Measurements from ENCODE around the gene CSHL1. TPM values are rescaled to one million over a fixed set of nuclear protein-coding genes. Genes with fewer than 3 reads are reported as not detected.

CSHL1 gene
- polyA plus RNA-seq, 1 donor from 2014 or later, result not detected

DNA sequence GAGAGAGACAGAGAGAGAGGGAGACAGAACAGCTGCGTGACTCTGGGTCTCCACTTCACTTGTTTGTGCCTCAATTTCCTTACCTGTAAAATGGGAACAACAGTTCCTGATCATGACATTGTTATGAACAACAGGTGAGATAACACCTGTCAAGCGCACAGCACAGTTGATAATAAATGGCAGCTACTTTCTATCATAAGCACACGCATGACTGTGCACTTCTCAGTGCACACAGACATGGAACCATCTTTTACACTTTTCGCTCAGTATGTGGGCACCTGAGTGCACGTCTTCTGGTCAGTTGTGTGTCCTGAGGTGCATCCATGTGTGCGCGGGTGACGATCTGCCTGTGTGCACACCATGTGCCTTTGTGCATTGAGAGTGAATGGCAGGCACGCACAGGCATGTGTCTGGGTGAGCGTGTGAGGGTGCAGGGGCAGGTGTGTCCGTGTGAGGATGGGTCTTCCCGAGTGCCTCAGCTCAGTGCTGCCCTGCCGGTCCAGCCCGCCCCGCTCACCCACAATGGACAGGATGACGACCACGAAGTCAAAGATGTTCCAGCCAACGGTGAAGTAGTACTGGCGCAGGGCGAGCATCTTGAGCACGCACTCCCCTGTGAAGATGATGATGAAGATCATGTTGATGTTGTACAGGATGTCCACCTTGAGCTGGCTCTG, 31.4 kb upstream of the CSHL1 start:
- no peaks in the 10 kb centered on the region for H3K27me3 ChIP-seq (ENCODE audit: insufficient read depth, low read depth, low read length)
- no peaks in the 10 kb centered on the region for H3K9me2 ChIP-seq (ENCODE audit: insufficient read depth, low read length)
- H3K27ac ChIP-seq (ENCODE audit: low read length), result no peak overlapping the region
- H3F3A ChIP-seq (ENCODE audit: insufficient read depth, low read length, poor library complexity, severe bottlenecking), result no peaks in the 10 kb centered on the region
- H3K79me2 ChIP-seq (replicated peaks; ENCODE audit: insufficient read depth, low read length), result no peaks in the 10 kb centered on the region
- no peak overlapping the region for H2AFZ ChIP-seq (ENCODE audit: low read depth, low read length)
- H3K4me3 ChIP-seq (ENCODE audit: low read length), result no peak overlapping the region
- TF ChIP-seq POLR2AphosphoS5 (IDR thresholded peaks at IDR 0.05), result no peak
- TF ChIP-seq SMC3 (conservative IDR thresholded peaks at IDR 0.05; ENCODE audit: poor library complexity), result no peak
- no peak for TF ChIP-seq EZH2 (IDR thresholded peaks at IDR 0.05; ENCODE audit: borderline replicate concordance, insufficient read depth, low read length, poor library complexity, severe bottlenecking)
- peaks cover 3% of the 10 kb centered on the region for H3K9me3 ChIP-seq (ENCODE audit: low read length)
- H3K4me2 ChIP-seq (ENCODE audit: low read length), result no peak overlapping the region
- no peaks in the 10 kb centered on the region for H4K20me1 ChIP-seq (ENCODE audit: insufficient read depth)
- no peaks in the 10 kb centered on the region for H3K36me3 ChIP-seq (ENCODE audit: insufficient read depth, low read length)
- H3K9ac ChIP-seq (ENCODE audit: low read length), result no peak overlapping the region

DNA sequence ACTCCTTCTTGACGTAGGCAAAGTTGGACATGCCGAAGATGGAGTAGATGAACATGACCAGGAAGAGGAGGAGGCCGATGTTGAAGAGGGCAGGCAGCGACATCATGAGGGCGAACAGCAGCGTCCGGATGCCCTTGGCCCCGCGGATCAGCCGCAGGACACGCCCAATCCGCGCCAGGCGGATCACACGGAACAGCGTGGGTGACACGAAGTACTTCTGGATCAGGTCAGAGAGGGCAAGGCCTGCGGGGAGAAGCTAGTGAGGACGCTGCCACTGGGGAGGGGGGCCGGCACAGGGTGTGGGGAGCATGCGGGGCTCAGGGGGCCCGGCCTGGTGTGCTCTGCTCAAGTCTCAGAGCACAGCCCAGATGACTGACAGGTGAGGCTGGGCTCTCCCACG, 30.7 kb upstream of the CSHL1 start:
- Histone ChIP-seq H3K9me3 (ENCODE audit: low read length) (peaks cover 3% of the 10 kb centered on the region), H3K4me2 (ENCODE audit: low read length) (no peak overlapping the region), H3K27ac (ENCODE audit: low read length) (no peak overlapping the region), H3K9ac (ENCODE audit: low read length) (no peak overlapping the region), H3K79me2 (replicated peaks; ENCODE audit: insufficient read depth, low read length) (no peaks in the 10 kb centered on the region), H3K36me3 (ENCODE audit: insufficient read depth, low read length) (no peaks in the 10 kb centered on the region), H4K20me1 (ENCODE audit: insufficient read depth) (no peaks in the 10 kb centered on the region), H2AFZ (ENCODE audit: low read depth, low read length) (no peak overlapping the region), H3K4me3 (ENCODE audit: low read length) (no peak overlapping the region), H3F3A (ENCODE audit: insufficient read depth, low read length, poor library complexity, severe bottlenecking) (no peaks in the 10 kb centered on the region), H3K27me3 (ENCODE audit: insufficient read depth, low read depth, low read length) (no peaks in the 10 kb centered on the region), H3K9me2 (ENCODE audit: insufficient read depth, low read length) (no peaks in the 10 kb centered on the region)
- no peak for TF ChIP-seq EP300 (conservative IDR thresholded peaks at IDR 0.05; ENCODE audit: poor library complexity, severe bottlenecking)

- Histone ChIP-seq H3F3A (ENCODE audit: insufficient read depth, low read length, poor library complexity, severe bottlenecking) (no peaks in the 10 kb centered on the region), H4K20me1 (ENCODE audit: insufficient read depth) (no peaks in the 10 kb centered on the region), H3K27me3 (ENCODE audit: insufficient read depth, low read depth, low read length) (no peaks in the 10 kb centered on the region), H3K79me2 (replicated peaks; ENCODE audit: insufficient read depth, low read length) (no peaks in the 10 kb centered on the region), H3K9me2 (ENCODE audit: insufficient read depth, low read length) (no peaks in the 10 kb centered on the region), H3K4me3 (ENCODE audit: low read length) (no peak overlapping the region), H3K27ac (ENCODE audit: low read length) (no peak overlapping the region), H2AFZ (ENCODE audit: low read depth, low read length) (no peak overlapping the region), H3K4me2 (ENCODE audit: low read length) (no peak overlapping the region), H3K36me3 (ENCODE audit: insufficient read depth, low read length) (no peaks in the 10 kb centered on the region), H3K9me3 (ENCODE audit: low read length) (peaks cover 3% of the 10 kb centered on the region), H3K9ac (ENCODE audit: low read length) (no peak overlapping the region)
- TF ChIP-seq POLR2AphosphoS5 (IDR thresholded peaks at IDR 0.05) (no peak), CTCF (IDR thresholded peaks at IDR 0.05; ENCODE audit: poor library complexity, severe bottlenecking) (no peak), RAD21 (conservative IDR thresholded peaks at IDR 0.05) (no peak), SMC3 (conservative IDR thresholded peaks at IDR 0.05; ENCODE audit: poor library complexity) (no peak), MXI1 (conservative IDR thresholded peaks at IDR 0.05; ENCODE audit: poor library complexity, severe bottlenecking) (no peak), REST (IDR thresholded peaks at IDR 0.05; ENCODE audit: borderline replicate concordance) (no peak), EP300 (conservative IDR thresholded peaks at IDR 0.05; ENCODE audit: poor library complexity, severe bottlenecking) (no peak), TAF1 (IDR thresholded peaks at IDR 0.05; ENCODE audit: low read depth) (no peak), EZH2 (IDR thresholded peaks at IDR 0.05; ENCODE audit: borderline replicate concordance, insufficient read depth, low read length, poor library complexity, severe bottlenecking) (no peak)
These were observed 30.1 kb upstream of the CSHL1 start for GRCh38 chr17:63941162-63941561.
